HG03066 (cell line): Measurements from ENCODE around the gene NUP210L.
"Not testable (repeated sequence)": the region's sequence is repeated elsewhere in the genome, so short reads cannot be mapped to it uniquely, and the experiment has no call there.

Experiments
- ATAC-seq: cut with Tn5 transposase; IDR thresholded peaks from one replicate; pipeline ENCODE4 v1.9.1; 2021; ENCODE audit warnings: low read depth; ENCODE audit not compliant: unreplicated experiment

NUP210L gene

GRCh38 chr1:154000420-154000819 is 154.5 kb downstream of the NUP210L start:
- ATAC-seq = no peak

DNA sequence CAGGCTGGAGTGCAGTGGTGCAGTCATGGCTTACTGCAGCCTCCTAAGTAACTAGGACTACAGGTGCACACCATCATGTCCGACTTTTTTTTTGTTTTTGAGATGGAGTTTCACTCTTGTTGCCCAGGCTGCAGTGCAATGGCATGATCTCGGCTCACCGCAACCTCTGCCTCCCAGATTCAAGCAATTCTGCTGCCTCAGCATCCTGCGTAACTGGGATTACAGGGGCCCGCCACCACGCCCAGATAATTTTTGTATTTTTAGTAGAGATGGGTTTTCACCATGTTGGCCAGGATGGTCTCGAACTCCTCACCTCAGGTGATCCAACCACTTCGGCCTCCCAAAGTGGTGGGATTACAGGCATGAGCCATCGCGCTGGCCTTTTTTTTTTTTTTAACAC is 158.0 kb downstream of the NUP210L start:
- ATAC-seq = not testable (repeated sequence)

GRCh38 chr1:153995640-153996039 is 159.2 kb downstream of the NUP210L start:
- ATAC-seq = no peak

GRCh38 chr1:153995202-153995601 is 159.7 kb downstream of the NUP210L start:
- ATAC-seq = no peak

- no peak for ATAC-seq
These were observed 163.1 kb downstream of the NUP210L start for GRCh38 chr1:153991806-153992205.

DNA sequence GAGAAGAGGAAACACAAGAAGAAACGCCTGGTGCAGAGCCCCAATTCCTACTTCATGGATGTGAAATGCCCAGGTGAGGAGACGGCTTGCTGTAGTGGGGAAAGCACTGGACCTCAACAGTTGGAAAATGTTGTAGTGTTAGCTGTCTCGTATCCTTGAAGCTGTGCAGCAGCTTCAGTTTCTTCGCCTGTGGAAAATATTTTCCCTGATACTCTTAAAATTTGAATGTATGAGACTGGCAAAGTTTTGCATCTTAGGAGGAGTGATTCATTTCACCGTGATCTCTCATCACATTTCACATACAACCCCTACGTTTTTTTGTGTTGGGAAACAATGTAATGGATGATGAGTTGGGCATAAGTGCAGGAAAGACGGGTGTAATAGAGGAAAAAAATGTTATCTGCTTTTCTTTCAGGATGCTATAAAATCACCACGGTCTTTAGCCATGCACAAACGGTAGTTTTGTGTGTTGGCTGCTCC is 163.7 kb downstream of the NUP210L start:
- ATAC-seq = no peak

GRCh38 chr1:153990468-153991150 is 164.3 kb downstream of the NUP210L start, which contains the start of gene RPS27:
Gene RPS27 (plus strand): TSS chr1:153990762. CDS start chr1:153990797, 35 bp downstream.
- peak; percentile 59 for ATAC-seq

DNA sequence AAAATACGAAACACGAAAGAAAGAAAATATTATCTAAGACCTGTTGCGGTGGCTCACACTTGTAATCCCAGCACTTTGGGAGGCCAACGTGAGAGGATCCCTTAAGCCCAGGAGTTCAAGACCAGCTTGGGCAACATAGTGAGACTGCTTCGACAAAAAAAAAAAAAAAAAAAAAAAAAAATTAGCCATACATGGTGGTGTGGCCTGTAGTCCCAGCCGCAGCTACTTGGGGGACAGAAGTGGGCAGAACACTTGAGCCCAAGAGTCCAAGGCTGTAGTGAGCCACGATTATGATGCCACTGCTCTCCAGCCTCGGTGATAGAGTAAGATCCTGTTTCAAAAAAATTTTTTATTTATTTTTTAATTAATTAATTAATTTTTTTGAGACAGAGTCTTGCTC is 167.3 kb downstream of the NUP210L start:
- no peak for ATAC-seq

DNA sequence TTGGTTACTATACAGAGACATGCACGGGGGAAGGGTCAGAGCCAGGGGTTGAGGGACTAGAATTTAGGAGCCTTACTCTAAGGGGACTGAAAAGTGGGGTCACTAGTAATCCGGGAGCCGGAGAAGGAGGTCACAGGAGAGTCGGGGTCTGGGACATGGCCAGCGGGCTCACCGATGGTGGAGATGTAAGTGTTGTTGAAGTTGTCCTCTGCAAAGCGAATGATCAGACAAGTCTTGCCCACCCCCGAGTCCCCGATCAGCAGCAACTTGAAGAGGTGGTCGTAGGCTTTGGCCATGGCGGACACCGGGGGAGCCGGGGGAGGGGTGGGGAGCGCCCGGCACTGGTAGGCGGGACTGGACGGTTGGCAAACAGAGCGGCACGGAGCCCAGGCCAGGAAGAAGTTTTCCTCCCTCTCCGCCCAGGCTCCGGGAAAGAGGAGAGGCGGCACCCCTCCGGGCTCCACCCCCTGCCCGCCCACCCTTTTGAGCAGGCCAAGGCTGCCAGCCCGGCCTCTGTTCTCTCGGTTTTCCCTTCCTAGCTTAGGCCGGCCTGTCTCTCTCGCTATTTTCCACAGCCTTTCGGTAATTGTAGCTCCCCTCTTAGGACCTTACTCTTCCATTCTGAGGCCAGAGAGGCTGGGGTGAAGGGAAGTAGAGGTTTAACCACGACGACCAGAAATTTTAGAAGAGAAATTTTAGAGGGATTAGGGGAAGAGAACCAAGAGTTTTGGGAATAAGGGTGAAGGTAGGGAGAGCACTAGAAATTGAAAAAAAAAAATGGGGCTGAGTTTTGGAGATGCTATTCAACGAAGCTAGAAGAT is 168.7 kb downstream of the NUP210L start, which contains the start of gene RAB13:
Gene RAB13 (minus strand): TSS at position 399 of the 821 bp plus-strand sequence. CDS start 103 bp downstream, at position 296.
- ATAC-seq = no peak

DNA sequence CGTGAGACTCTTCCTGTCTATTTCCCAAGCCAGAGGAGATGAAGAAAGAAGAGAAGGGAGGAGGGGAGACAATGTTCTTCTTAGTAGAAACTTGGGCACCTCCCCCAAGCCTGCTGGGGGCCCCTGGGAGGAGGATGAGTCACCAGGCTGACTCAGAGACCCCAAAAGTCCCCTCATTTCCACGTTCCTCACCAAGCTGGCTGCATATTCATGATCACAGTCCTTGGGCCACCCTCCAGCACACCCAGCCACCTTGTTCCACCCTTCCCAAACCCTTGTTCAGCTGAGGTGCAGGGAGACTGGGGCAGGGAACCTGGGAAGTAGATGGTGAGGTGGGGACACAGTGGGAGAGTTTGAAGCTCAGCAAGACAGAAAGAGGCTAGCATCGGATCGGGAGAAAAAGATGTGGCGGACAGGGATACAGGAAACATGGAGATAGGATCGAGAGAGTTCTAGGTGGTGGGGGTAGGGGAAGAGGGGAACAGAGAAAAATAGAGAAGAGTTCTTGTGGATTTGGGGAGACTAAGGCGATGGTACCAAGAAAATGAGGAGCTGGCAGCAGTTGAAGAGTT is 169.4 kb downstream of the NUP210L start:
- ATAC-seq = no peak

DNA sequence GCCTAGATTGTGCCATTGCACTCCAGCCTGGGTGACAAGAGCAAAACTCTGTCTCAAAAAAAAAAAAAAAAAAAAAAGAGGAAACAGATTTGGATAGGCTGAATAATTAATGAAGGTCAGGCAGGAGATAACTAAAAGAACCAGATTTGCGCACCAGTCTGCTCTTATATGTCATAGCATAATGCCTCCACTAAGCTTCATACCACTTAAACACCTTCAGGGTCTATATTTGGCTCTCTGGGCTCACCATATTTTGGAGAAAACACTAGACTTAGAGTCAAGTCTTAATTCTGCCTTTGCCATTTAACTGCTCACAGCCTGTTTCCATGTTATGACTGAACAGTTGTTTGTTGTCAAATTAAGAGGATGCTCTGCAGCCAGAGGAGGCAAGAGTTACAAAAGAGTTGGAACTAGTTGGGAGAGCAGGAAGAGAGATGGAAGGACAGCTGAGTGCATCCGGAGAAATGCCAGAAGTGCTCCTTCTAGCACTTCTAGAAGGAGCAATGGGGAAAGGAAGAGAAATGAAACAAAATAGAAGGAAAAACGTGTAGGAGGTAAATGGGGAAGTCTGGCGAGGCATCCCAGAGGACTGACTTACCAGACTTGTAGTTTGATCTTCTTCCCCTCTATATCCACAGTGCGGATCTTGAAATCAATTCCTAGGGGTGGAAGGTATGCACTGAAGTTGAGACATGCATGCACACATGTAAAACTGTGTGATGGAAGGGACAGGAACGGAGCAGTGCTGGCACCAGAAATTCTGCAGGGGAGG is 170.6 kb downstream of the NUP210L start:
- no peak for ATAC-seq

- ATAC-seq = not testable (repeated sequence)
These were observed 173.1 kb downstream of the NUP210L start for GRCh38 chr1:153981735-153982134.

- not testable (repeated sequence) for ATAC-seq
These were observed 175.8 kb downstream of the NUP210L start for GRCh38 chr1:153979091-153979490.

- ATAC-seq = no peak
These were observed 176.5 kb downstream of the NUP210L start for GRCh38 chr1:153978274-153978909.

DNA sequence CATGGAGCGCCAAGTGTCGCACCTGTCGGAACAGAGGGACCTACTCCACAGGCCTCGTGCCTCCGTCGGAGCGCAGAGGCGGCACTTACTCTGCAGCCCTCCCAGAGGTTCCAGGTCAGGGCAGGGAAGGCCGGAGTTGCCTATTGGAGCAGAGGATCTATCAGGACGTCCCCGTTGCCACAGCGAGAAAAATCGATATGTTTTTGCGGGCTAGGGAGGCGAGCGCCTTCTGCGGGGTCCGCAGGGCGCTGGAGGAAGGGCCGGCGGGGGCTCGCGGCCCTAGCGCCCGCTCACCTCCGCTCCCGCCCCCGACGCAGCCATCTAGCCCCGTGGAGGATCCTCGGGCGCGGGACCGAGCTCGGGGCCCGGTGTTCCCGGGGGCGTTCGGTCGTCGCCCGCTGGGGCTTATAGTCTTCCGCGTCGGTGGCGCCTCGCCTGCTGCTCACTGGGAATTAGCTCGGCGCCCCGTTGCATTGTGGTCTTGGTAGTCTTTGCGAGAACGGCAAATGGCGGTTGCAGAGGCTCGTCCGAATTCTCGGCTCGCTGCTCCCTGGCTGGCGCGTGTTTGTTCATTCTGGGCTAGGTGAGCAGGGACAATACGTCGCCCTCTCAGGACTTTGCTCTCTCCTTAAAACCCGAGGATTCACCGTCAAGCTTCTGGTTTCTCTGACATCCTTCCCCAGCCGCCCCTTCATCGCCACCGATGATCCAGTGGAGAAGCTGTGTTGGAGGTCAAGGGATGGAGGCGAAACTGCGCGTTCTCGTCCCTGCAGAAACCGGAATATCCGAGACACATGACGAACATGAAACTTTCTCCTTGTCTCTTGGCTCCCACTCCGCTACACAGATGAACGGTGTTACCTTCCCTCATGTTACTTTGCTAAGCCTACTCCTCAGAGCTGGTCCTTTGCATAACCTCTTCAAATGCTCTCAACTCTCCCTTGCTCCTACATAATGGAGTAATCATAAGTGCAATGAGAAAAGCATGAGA is 177.3 kb downstream of the NUP210L start, which contains the start of gene JTB:
Gene JTB (minus strand): TSS at position 425 of the 991 bp plus-strand sequence. CDS start 422 bp downstream, at position 3.
- peak; percentile 84 for ATAC-seq

- no peak for ATAC-seq
These were observed 178.0 kb downstream of the NUP210L start for GRCh38 chr1:153976819-153977249.

GRCh38 chr1:153973525-153973924 is 181.3 kb downstream of the NUP210L start:
- no peak for ATAC-seq

DNA sequence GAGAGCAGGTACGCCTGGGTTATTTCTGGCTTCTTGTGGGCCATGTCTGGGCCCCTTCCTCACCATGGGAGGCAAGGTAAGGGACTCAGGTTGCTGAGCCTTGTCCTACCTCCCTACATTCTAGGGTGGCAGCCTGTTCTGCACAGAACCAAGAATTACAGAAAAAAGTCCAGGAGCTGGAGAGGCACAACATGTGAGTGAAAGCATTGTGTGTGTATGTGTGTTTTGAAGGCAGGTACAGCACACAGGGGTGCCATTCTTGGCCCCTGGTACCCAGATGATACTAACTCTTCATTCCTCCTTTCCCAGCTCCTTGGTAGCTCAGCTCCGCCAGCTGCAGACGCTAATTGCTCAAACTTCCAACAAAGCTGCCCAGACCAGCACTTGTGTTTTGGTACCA is 181.8 kb downstream of the NUP210L start:
- ATAC-seq = no peak

DNA sequence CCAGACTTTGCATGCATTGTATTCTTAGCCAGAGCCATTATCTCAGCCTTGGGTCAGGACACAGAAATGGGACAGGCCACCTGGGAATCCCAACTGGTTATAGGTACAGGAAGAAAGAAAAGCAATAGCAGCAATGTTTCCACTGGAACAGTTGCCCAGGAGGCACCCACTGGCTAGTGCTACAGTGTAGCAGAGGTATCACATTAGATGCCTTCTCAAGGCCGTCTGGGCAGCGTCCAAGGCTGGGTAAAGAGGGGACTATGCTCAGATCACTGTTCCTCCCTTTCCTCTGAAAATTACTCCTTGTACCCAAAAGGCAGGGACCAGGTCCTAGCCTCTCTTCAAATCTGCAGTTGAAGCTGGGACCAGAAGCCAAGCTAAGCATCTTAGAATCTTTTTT is 184.5 kb downstream of the NUP210L start:
- no peak for ATAC-seq
